GM19397 (cell line): Measurements from ENCODE around the gene ASIC2.

Experiments used
- ATAC-seq: cut with Tn5 transposase; IDR thresholded peaks from one replicate; pipeline ENCODE4 v1.9.1; 2021; ENCODE audit warnings: mild to moderate bottlenecking, moderate library complexity; ENCODE audit not compliant: unreplicated experiment

The ASIC2 gene

DNA sequence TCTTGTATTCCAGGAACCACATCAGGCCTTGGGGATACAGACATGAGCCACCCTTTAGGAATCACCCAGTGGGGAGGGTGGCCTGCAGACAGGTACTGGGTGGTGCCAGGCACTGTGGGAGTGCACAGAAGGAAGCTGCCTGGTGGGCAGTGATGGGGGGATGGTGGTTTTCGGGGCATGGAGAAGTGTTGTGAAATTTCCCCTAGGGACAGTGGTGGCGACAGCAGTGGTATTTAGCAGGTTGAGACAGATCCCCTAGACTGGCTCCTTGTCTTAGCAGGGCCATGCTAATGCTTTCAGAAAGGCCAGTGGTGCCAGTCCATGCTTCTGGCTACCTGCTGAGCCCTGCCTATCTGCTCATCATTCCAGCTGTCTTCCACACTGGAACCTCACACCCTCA lies 171.8 kb downstream of the ASIC2 start:
- ATAC-seq, result no peak

GRCh38 chr17:33120103-33120502 lies 173.0 kb downstream of the ASIC2 start:
- no peak for ATAC-seq

DNA sequence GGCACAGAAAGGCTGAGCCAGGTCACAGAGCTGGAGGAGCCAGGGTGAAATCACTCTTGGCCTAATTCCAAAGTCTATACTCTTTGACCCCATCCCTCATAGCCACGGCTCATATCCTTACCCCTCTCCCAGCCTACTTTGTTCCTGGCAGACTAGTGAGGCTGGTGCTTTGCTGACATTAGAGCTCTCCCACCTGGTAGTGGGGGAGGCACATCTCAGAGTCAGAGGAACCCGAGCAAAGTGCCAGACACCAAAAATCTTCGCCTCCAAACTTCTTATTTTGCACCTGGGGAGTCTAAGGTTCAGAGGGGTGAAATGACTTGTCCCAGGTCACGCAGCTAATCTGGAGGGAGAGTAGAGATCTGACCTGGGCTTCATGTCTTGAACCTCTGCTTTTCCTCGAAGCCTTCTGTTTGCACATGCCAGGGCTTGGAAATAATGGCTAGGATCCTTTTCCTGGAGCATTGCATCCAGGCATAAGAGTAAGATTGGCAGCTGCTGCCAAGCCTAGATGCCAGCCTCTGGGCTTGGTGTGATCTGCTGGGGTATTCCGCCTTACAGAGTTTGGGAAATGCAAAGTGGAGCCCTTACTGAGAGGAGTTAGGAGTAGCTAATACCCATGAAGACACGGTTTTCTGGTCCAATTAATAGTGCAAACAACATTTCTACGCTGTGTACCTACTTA lies 174.6 kb downstream of the ASIC2 start:
- no peak for ATAC-seq

- no peak for ATAC-seq
These were observed 177.0 kb downstream of the ASIC2 start for GRCh38 chr17:33116021-33116551.

DNA sequence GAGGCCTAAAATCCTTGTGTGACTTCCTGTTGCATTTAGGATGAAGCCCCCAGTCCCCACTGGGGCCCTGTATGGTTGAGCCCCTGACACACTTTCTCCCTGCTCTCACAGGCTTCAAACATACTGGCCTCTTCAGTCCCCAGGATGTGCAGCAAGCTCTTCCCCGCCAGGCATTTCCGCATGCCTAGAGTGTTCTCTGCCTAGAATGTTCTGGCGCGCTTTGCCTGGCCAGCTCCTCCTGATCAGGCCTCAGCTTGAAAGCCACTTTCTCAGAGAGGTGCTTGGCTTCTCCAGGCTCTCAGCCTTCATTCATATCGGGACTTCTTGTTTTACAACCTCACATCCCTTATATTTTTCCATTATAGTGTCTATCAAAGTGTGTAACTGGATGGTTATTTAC lies 177.7 kb downstream of the ASIC2 start:
- ATAC-seq, result no peak

DNA sequence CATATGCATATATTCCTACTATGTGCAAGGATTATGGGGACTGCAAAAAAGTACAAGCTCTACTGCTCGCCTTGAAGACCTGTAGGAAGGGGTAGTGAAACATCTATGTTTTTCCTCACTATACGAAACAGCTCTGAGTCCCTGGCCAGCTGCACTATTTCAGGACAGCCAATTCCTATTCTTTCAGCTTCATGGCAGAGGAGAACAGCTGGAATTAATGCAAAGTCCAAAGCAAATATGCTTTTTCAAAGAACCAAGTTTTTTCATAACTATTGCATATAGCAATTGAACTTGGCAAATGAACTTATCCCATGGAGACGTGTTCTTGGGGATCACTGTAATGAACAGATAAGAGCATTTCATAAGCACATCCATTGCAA lies 179.1 kb downstream of the ASIC2 start:
- ATAC-seq, result no peak

- no peak for ATAC-seq
These were observed 179.7 kb downstream of the ASIC2 start for GRCh38 chr17:33113276-33113990.

DNA sequence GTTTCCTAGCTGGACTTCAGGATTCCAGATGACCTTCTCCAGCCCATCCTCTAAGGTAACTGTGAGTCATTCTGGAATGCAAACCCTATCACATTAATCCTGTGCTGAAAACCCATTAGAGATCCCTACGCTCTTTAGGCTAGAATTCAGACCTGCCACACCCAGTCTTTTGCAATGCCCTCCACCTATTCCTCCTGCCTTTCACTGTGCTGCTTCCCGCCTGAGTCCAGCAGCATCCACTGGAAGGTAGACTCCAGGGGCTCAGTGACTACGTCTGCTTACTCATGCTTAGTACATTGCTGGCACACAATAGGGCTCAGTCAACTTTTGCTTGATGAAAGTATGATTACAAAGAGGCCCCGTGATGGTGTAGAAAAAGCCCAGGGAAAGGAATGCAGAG lies 180.3 kb downstream of the ASIC2 start:
- ATAC-seq, result no peak

- no peak for ATAC-seq
These were observed 183.6 kb downstream of the ASIC2 start for GRCh38 chr17:33109336-33110072.

DNA sequence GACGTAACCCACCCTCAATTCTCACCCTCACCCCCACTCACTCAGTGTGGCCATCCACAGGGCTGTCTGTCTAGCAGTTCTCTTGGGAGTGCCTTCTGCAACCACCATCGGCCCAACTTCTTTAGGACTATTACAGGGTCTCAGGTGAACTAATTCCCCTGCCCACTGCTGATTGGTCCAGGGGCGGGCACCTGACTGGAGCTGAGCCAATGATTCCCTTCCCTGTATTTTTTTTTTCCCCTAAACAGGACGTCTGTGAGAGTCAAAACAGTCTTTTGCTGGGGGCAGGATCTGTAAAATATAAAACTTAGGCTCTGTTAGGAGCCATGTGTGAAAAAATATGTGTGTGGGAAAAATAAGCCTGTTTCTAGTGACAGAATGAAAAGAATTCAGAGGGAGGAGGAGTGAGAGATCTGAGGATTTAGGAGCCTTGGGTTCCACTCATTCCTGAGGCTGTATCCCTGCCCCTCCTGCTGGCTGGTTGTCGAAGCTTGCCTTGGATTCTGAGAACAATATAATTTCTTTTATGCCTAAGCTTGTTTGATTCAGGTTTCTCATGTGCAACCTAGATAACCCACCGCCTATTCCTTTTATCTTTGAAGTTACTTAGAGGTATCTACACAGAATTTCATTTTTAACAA lies 186.4 kb downstream of the ASIC2 start:
- no peak for ATAC-seq

- ATAC-seq, result no peak
These were observed 187.2 kb downstream of the ASIC2 start for GRCh38 chr17:33105911-33106310.

GRCh38 chr17:33099906-33100305 lies 193.2 kb downstream of the ASIC2 start:
- ATAC-seq, result no peak

- no peak for ATAC-seq
These were observed 193.8 kb downstream of the ASIC2 start for GRCh38 chr17:33099252-33099651.

DNA sequence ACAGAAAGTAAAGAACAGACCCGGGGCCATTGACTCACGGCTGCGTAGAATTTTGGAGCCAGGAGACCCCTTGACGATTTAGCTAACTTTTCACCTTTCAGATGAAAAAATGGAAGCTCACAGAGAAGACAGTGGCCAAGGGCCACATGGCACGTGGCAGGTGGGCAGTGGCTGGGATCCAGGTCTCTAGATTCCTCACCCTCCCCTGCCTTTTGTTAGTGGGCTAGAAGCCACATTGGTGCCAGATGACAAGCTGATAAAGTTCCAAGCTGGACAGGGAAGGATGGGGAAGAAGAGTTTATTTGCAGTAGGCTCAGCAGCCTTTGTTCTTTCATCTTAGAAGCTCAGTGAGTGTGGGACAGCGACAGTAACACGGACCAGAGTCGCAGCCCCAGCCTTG lies 195.7 kb downstream of the ASIC2 start:
- no peak for ATAC-seq

DNA sequence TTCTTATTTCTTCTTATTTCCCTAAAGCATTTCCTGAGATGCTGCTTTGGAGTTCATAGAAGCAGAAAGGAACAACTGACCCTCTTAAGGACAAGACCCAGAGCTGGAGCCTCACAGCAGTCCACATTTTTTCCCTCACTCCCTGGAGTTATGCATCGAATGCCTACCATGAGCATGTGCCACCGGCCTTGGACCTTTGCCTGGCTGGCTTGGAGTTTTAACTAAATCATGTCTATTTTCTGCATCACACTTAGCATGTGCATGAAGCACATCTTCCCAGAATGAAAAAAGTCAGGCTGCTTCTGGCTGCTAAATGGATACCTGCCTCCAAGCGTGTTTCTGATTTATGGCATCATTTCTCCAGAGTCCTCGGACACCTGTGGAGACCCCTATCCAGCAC lies 196.9 kb downstream of the ASIC2 start:
- no peak for ATAC-seq

GRCh38 chr17:33091271-33091670 lies 201.8 kb downstream of the ASIC2 start:
- ATAC-seq, result no peak

GRCh38 chr17:33090806-33091205 lies 202.3 kb downstream of the ASIC2 start:
- ATAC-seq, result no peak

GRCh38 chr17:33086878-33087277 lies 206.2 kb downstream of the ASIC2 start:
- ATAC-seq, result no peak

DNA sequence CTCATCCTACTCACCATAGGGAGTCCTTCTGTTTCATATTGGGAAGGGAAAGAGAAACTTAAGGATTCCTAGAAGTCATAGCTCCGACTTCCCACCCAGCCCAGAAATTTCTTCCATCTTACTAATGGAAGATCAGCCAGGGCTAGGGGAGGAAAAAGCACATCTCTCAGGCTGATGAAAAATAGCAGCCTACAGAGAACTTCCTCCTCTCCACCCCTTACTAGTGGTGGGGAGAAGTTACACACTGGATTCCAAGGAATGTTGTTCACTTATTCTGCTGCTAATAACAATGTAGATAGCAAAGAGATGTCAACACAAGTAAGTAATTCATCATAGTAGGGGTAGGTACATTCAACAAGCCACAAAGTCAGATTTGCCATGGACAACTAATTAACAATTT lies 207.1 kb downstream of the ASIC2 start:
- no peak for ATAC-seq

- ATAC-seq, result no peak
These were observed 207.8 kb downstream of the ASIC2 start for GRCh38 chr17:33085256-33085655.

GRCh38 chr17:33084755-33085154 lies 208.3 kb downstream of the ASIC2 start:
- no peak for ATAC-seq
